Measurements from ENCODE around the gene DNPH1. TPM values are rescaled to one million over a fixed set of nuclear protein-coding genes. Genes with fewer than 3 reads are reported as not detected.
A peak's percentile ranks its signal among the peaks of the same experiment; 100 is the strongest.

DNPH1 gene
- total RNA-seq, 1 donor from 2014 or later, result 3.5 TPM

DNA sequence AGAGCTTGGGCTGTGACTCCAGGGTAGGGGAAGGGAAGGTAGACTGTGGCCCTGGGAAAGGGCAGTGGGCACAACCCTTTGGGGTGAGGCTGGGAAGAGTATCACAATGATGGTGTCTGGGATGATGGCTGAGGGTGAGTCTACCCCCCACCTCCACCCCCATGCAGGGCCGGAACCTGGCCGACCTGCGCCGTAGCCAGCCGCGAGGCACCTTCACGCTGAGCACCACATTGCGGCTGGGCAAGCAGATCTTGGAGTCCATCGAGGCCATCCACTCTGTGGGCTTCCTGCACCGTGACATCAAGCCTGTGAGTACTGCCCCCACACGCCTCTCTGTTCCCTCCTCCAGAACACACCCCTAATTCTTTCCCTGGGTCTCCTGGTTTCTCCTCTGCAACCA lies 24.1 kb upstream of the DNPH1 start:
- DNase-seq, result no peak
- H3K27me3 Mint-ChIP-seq (ENCODE audit: unreplicated experiment), result peaks cover 16% of the 10 kb centered on the region
- peaks cover 13% of the 10 kb centered on the region for H3K36me3 Mint-ChIP-seq (ENCODE audit: unreplicated experiment)
- no peak overlapping the region for H3K27ac Mint-ChIP-seq (ENCODE audit: unreplicated experiment)
- peaks cover 17% of the 10 kb centered on the region for H3K4me1 Mint-ChIP-seq (ENCODE audit: low read depth, unreplicated experiment)
- H3K9me3 Mint-ChIP-seq (ENCODE audit: unreplicated experiment), result peaks cover 18% of the 10 kb centered on the region
- TF ChIP-seq CTCF (IDR thresholded peaks at IDR 0.05; ENCODE audit: partially characterized antibody, unreplicated experiment), result no peak
- H3K4me3 Mint-ChIP-seq (ENCODE audit: unreplicated experiment), result no peak overlapping the region

GRCh38 chr6:43250992-43251373 lies 21.7 kb upstream of the DNPH1 start:
- Mint-ChIP-seq H3K27ac (ENCODE audit: unreplicated experiment) (peak overlapping the region; percentile 90), H3K36me3 (ENCODE audit: unreplicated experiment) (peaks cover 6% of the 10 kb centered on the region), H3K27me3 (ENCODE audit: unreplicated experiment) (peaks cover 21% of the 10 kb centered on the region), H3K4me1 (ENCODE audit: low read depth, unreplicated experiment) (peaks cover 19% of the 10 kb centered on the region), H3K9me3 (ENCODE audit: unreplicated experiment) (peaks cover 16% of the 10 kb centered on the region), H3K4me3 (ENCODE audit: unreplicated experiment) (peak overlapping the region; percentile 82)
- TF ChIP-seq CTCF (IDR thresholded peaks at IDR 0.05; ENCODE audit: partially characterized antibody, unreplicated experiment), result no peak
- DNase-seq, result peak; percentile 67

- H3K9me3 Mint-ChIP-seq (ENCODE audit: unreplicated experiment), result peaks cover 12% of the 10 kb centered on the region
- no peak for DNase-seq
- TF ChIP-seq CTCF (IDR thresholded peaks at IDR 0.05; ENCODE audit: partially characterized antibody, unreplicated experiment), result no peak
- peaks cover 17% of the 10 kb centered on the region for H3K4me1 Mint-ChIP-seq (ENCODE audit: low read depth, unreplicated experiment)
- no peaks in the 10 kb centered on the region for H3K36me3 Mint-ChIP-seq (ENCODE audit: unreplicated experiment)
- H3K27ac Mint-ChIP-seq (ENCODE audit: unreplicated experiment), result no peak overlapping the region
- H3K27me3 Mint-ChIP-seq (ENCODE audit: unreplicated experiment), result peaks cover 19% of the 10 kb centered on the region
- no peak overlapping the region for H3K4me3 Mint-ChIP-seq (ENCODE audit: unreplicated experiment)
Measured at GRCh38 chr6:43248791-43249190, 19.5 kb upstream of the DNPH1 start.

DNA sequence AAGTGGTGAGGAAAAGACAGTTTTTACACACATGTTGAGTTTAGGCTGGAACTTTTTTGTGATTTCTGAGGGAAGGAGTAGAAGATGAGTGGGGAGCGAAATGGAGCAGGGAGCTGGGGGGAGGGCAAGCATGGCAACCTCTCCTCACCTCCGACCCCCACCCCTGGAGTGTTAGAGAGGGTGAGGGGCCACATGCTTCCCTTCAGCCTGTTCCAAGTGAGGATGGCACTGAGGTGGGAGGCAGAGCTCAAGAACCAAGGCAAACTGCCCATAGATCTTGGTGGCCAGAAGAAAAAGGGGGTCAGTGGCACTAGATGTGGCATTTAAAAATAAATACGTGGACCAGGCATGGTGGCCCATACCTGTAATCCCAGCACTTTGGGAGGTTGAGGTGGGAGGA lies 18.8 kb upstream of the DNPH1 start:
- no peaks in the 10 kb centered on the region for H3K36me3 Mint-ChIP-seq (ENCODE audit: unreplicated experiment)
- no peak for TF ChIP-seq CTCF (IDR thresholded peaks at IDR 0.05; ENCODE audit: partially characterized antibody, unreplicated experiment)
- no peak for DNase-seq
- peaks cover 17% of the 10 kb centered on the region for H3K4me1 Mint-ChIP-seq (ENCODE audit: low read depth, unreplicated experiment)
- no peak overlapping the region for H3K27ac Mint-ChIP-seq (ENCODE audit: unreplicated experiment)
- peak overlapping the region; percentile 92 for H3K4me3 Mint-ChIP-seq (ENCODE audit: unreplicated experiment)
- peaks cover 12% of the 10 kb centered on the region for H3K9me3 Mint-ChIP-seq (ENCODE audit: unreplicated experiment)
- peaks cover 19% of the 10 kb centered on the region for H3K27me3 Mint-ChIP-seq (ENCODE audit: unreplicated experiment)

DNA sequence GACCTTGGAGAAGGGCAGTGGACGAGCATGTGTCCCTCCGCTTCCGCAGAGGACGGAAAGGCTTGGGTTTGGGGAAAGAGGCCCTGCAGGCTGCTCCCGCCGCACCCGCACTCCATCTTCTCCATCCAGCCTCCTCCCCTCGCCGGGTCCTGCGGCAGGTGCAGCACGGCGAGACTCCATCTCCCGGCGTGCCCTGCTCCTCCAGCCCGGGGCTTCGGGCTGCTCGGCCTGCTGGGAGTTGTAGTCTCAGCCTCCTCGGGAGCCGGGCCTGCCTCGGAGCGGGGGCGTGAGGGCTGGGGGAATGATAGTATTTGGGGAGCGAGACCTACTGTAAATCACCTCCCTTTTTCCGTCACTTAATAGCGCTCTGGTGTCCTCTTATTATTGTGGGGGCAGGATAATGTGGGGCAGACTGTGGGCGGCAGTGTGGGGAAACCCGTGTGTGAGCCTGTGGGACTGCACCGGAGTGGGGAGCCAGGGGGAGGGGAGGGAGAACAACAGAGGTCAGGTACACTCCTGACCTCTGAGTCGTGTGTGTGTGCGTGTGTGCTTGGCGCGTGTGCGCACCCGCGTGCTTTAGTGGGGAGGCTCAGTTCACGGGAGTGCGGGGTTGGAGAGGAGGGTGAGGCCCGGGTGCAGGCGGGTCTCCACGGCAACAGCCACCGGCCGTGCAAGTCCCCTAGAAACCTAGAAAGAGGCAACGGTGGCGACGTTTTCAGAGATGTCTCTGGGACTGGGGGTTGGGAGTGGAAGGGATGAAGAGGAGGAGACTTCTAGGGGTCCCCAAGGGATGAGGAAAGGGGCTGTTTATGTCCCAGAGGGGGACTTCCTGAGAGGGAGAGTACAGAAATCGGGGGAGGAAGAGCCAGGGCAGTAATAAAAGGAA lies 18.1 kb upstream of the DNPH1 start:
- no peaks in the 10 kb centered on the region for H3K36me3 Mint-ChIP-seq (ENCODE audit: unreplicated experiment)
- TF ChIP-seq CTCF (IDR thresholded peaks at IDR 0.05; ENCODE audit: partially characterized antibody, unreplicated experiment), result no peak
- peak overlapping the region; percentile 39 for H3K27ac Mint-ChIP-seq (ENCODE audit: unreplicated experiment)
- H3K27me3 Mint-ChIP-seq (ENCODE audit: unreplicated experiment), result peaks cover 15% of the 10 kb centered on the region
- peak; percentile 88 for DNase-seq
- peaks cover 17% of the 10 kb centered on the region for H3K4me1 Mint-ChIP-seq (ENCODE audit: low read depth, unreplicated experiment)
- peak overlapping the region; percentile 92 for H3K4me3 Mint-ChIP-seq (ENCODE audit: unreplicated experiment)
- peaks cover 10% of the 10 kb centered on the region for H3K9me3 Mint-ChIP-seq (ENCODE audit: unreplicated experiment)
